HepG2 (cell line): ENCODE results near the gene ARHGEF40. TPM values are rescaled to one million over a fixed set of nuclear protein-coding genes. Genes with fewer than 3 reads are reported as not detected.

Source experiments
- CHD4 ChIP-seq: fragments of 200-600 bp; sonication (generic); IDR thresholded peaks from 2 replicates; pipeline ENCODE4 v1.7.0; 2017; ENCODE audit warnings: mild to moderate bottlenecking, low read length, borderline replicate concordance
- FOXK2 ChIP-seq: fragments of 450-650 bp; IDR thresholded peaks from 2 replicates; pipeline ENCODE4 v1.6.1; 2016
- GATAD2A ChIP-seq: IDR thresholded peaks from 2 replicates; pipeline ENCODE4 v1.6.1; 2016
- GTF2F1 ChIP-seq: fragments of 150-350 bp; IDR thresholded peaks from 2 replicates; pipeline ENCODE4 v1.6.1; 2014; ENCODE audit warnings: low read length
- HOXA5 ChIP-seq: sonication (generic); formaldehyde crosslinking; IDR thresholded peaks from 2 replicates; pipeline ENCODE4 v1.4.0; 2020; ENCODE audit warnings: missing genetic modification reagents
- KDM1A ChIP-seq: IDR thresholded peaks from 2 replicates; pipeline ENCODE4 v1.6.1; 2016; ENCODE audit warnings: missing compliant biosample characterization
- KLF15 ChIP-seq: sonication (generic); formaldehyde crosslinking; IDR thresholded peaks from 2 replicates; pipeline ENCODE4 v1.8.1; 2023; ENCODE audit warnings: borderline replicate concordance, mild to moderate bottlenecking, inconsistent platforms, missing genetic modification reagents, mixed read lengths
- NFKB2 ChIP-seq: sonication (generic); formaldehyde crosslinking; IDR thresholded peaks from 2 replicates; pipeline ENCODE4 v1.4.0; 2020; ENCODE audit warnings: missing genetic modification reagents, borderline replicate concordance
- PAXIP1 ChIP-seq: sonication (generic); formaldehyde crosslinking; conservative IDR thresholded peaks from 2 replicates; pipeline ENCODE4 v1.4.0; 2020; ENCODE audit warnings: mild to moderate bottlenecking, missing genetic modification reagents, moderate library complexity
- PCBP1 ChIP-seq: fragments of 200-400 bp; formaldehyde crosslinking; IDR thresholded peaks from 2 replicates; pipeline ENCODE4 v1.6.1; 2017; ENCODE audit warnings: mild to moderate bottlenecking, low read depth, low read length, borderline replicate concordance
- PLRG1 ChIP-seq: fragments of 450-650 bp; conservative IDR thresholded peaks from 2 replicates; pipeline ENCODE4 v1.6.1; 2016
- RXRB ChIP-seq: IDR thresholded peaks from 2 replicates; pipeline ENCODE4 v1.6.1; 2016; ENCODE audit warnings: borderline replicate concordance, missing genetic modification reagents, missing compliant biosample characterization
- SCMH1 ChIP-seq: sonication (generic); formaldehyde crosslinking; IDR thresholded peaks from 2 replicates; pipeline ENCODE4 v1.9.0; 2021; ENCODE audit warnings: missing genetic modification reagents, mild to moderate bottlenecking, borderline replicate concordance
- SP5 ChIP-seq: IDR thresholded peaks from 2 replicates; pipeline ENCODE4 v1.6.1; 2016; ENCODE audit warnings: low read depth, borderline replicate concordance
- THAP11 ChIP-seq: IDR thresholded peaks from 2 replicates; pipeline ENCODE4 v1.6.1; 2016; ENCODE audit warnings: missing biosample characterization, missing genetic modification reagents
- ZBTB38 ChIP-seq: sonication (generic); formaldehyde crosslinking; IDR thresholded peaks from 2 replicates; pipeline ENCODE4 v1.5.1; 2020; ENCODE audit warnings: mild to moderate bottlenecking, missing genetic modification reagents
- ZBTB49 ChIP-seq: sonication (generic); formaldehyde crosslinking; IDR thresholded peaks from 2 replicates; pipeline ENCODE4 v1.4.0; 2020; ENCODE audit warnings: missing genetic modification reagents, borderline replicate concordance
- ZNF430 ChIP-seq: sonication (generic); formaldehyde crosslinking; IDR thresholded peaks from 2 replicates; pipeline ENCODE4 v1.9.0; 2021; ENCODE audit warnings: mild to moderate bottlenecking, missing genetic modification reagents
- ZNF598 ChIP-seq: sonication (generic); formaldehyde crosslinking; IDR thresholded peaks from 2 replicates; pipeline ENCODE4 v1.5.1; 2020; ENCODE audit warnings: mild to moderate bottlenecking, missing genetic modification reagents, borderline replicate concordance
- ZNF883 ChIP-seq: sonication (generic); formaldehyde crosslinking; IDR thresholded peaks from 2 replicates; pipeline ENCODE4 v1.5.1; 2020; ENCODE audit warnings: mild to moderate bottlenecking, missing genetic modification reagents; ENCODE audit errors: not compliant biosample characterization
- polyA plus RNA-seq, 8 experiments: library from polyadenylated mRNA; depleted of rRNA in 3 of 8; stranded (reverse) in 7 of 8; unstranded in 1 of 8; fragments of >200 nt; fragmentation: Illumina TruSeq in 4 of 8; extraction: Trizol in 4 of 8; gene quantifications; 2 replicates each; pipeline versions ENCODE4 v1.2.1 to v1.2.3, GENCODE V29; 2011 to 2016; ENCODE audit warnings: low read depth in 4 of 8, missing spikeins in 1 of 8, mixed read lengths in 1 of 8; ENCODE audit not compliant: insufficient read depth in 1 of 8
- total RNA-seq, 5 experiments: library from RNA; depleted of rRNA; stranded (reverse); fragments of >200 nt; fragmentation: Illumina TruSeq; extraction: Trizol; gene quantifications; 2 replicates each; pipeline ENCODE4 v1.2.3, GENCODE V29; 2016; ENCODE audit warnings: low read depth in 1 of 5
- TF ChIP-seq, protein P1 (sequence below): IDR thresholded peaks from 2 replicates; pipeline ENCODE4 v1.6.1; 2016; ENCODE audit warnings: missing compliant biosample characterization, missing genetic modification reagents, borderline replicate concordance
- TF ChIP-seq, protein P2 (sequence below): sonication (generic); formaldehyde crosslinking; IDR thresholded peaks from 2 replicates; pipeline ENCODE4 v1.4.0; 2020; ENCODE audit warnings: missing genetic modification reagents

The ARHGEF40 gene
- total and polyA plus RNA-seq, 2 of the 13 experiments (the other 11 are each of a cell fraction or from before 2014, with no cell fraction given) = 28.1 to 78.1 TPM

DNA sequence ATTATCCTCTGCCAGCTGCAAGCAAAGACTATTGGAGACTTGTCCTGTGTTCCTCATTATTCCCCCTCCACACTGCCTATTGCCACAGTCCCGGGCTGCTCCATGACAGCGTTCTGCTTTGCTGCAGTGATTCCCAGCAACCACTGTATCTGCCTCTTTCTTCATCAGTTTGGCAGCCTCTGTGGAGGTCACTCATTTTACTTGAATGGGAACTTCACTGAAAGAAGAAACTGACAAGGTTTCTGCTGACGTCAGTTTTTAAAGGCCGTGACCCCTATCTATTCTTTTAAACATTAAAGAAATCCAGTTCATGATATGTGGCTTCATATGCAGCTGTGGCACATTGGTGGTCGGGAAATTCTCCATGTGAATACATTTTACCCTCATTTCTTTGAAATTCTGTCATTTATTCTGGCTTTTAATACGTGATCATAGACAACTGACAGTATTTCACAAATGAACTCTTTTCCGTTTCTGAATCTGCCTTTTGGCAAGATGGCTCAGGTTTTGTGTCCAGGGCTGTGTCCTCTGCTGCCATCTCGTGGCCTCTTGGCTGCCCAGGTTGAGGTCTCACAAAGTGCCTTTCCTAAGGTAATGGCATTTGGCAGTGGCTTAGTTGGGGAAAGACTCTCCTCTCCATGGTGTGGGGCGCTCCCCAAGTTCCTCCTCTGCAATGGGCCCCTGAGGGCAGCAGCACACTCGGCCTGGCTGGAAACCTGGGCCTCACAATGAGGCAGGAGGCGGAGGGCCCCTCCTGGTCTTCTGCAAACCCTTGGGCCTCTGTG is 36.6 kb downstream of the ARHGEF40 start (continued):
- TF ChIP-seq ZBTB49 (CRISPR knock-in tag) = peak; percentile 59; the same call in 1 of the 2 replicates
- TF ChIP-seq, protein P1, sequence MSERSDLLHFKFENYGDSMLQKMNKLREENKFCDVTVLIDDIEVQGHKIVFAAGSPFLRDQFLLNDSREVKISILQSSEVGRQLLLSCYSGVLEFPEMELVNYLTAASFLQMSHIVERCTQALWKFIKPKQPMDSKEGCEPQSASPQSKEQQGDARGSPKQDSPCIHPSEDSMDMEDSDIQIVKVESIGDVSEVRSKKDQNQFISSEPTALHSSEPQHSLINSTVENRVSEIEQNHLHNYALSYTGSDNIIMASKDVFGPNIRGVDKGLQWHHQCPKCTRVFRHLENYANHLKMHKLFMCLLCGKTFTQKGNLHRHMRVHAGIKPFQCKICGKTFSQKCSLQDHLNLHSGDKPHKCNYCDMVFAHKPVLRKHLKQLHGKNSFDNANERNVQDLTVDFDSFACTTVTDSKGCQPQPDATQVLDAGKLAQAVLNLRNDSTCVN = no peak
- peak; percentile 75 for TF ChIP-seq RXRB (CRISPR knock-in tag)
- TF ChIP-seq, protein P2, sequence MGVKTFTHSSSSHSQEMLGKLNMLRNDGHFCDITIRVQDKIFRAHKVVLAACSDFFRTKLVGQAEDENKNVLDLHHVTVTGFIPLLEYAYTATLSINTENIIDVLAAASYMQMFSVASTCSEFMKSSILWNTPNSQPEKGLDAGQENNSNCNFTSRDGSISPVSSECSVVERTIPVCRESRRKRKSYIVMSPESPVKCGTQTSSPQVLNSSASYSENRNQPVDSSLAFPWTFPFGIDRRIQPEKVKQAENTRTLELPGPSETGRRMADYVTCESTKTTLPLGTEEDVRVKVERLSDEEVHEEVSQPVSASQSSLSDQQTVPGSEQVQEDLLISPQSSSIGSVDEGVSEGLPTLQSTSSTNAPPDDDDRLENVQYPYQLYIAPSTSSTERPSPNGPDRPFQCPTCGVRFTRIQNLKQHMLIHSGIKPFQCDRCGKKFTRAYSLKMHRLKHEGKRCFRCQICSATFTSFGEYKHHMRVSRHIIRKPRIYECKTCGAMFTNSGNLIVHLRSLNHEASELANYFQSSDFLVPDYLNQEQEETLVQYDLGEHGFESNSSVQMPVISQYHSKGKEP (CRISPR knock-in tag) = peak; percentile 80; the same call in 1 of the 2 replicates
- peak; percentile 30; the same call in 1 of the 2 replicates for TF ChIP-seq ZNF430 (CRISPR knock-in tag)
- TF ChIP-seq ZNF598 (CRISPR knock-in tag) = peak; percentile 48; the same call in 1 of the 2 replicates
- TF ChIP-seq KDM1A = no peak
- peak; percentile 8 for TF ChIP-seq ZNF883 (CRISPR knock-in tag)
- TF ChIP-seq HOXA5 (CRISPR knock-in tag) = 0 out of 2 replicates have a peak, but pooled peaks have one; percentile 35
- no peak for TF ChIP-seq FOXK2
- no peak for TF ChIP-seq PCBP1
- no peak for TF ChIP-seq SCMH1 (CRISPR knock-in tag)
- peak; percentile 76; the same call in 1 of the 2 replicates for TF ChIP-seq NFKB2 (CRISPR knock-in tag)
- TF ChIP-seq KLF15 = no peak
- no peak for TF ChIP-seq GTF2F1
- TF ChIP-seq ZBTB38 (CRISPR knock-in tag) = 0 out of 2 replicates have a peak, but pooled peaks have one; percentile 29
- peak; percentile 83 for TF ChIP-seq GATAD2A (CRISPR knock-in tag)
- TF ChIP-seq CHD4 = peak; percentile 31; the same call in 1 of the 2 replicates
- TF ChIP-seq PAXIP1 (CRISPR knock-in tag) = peak; percentile 23; the same call in 1 of the 2 replicates
- TF ChIP-seq THAP11 (CRISPR knock-in tag) = peak; percentile 80
- TF ChIP-seq SP5 (CRISPR knock-in tag) = peak; percentile 27; the same call in 1 of the 2 replicates
- no peak for TF ChIP-seq PLRG1
